ENCODE data around the gene RPL6. TPM values are rescaled to one million over a fixed set of nuclear protein-coding genes. Genes with fewer than 3 reads are reported as not detected.

Gene RPL6
- polyA plus RNA-seq, 4 donors: 2,038 to 2,582 (median 2,360) TPM

- no peak for DNase-seq (ENCODE audit: low read depth in 4 of 4, low spot score in 2 of 4)
These were observed 28.0 kb downstream of the RPL6 start for GRCh38 chr12:112381406-112381882.

DNA sequence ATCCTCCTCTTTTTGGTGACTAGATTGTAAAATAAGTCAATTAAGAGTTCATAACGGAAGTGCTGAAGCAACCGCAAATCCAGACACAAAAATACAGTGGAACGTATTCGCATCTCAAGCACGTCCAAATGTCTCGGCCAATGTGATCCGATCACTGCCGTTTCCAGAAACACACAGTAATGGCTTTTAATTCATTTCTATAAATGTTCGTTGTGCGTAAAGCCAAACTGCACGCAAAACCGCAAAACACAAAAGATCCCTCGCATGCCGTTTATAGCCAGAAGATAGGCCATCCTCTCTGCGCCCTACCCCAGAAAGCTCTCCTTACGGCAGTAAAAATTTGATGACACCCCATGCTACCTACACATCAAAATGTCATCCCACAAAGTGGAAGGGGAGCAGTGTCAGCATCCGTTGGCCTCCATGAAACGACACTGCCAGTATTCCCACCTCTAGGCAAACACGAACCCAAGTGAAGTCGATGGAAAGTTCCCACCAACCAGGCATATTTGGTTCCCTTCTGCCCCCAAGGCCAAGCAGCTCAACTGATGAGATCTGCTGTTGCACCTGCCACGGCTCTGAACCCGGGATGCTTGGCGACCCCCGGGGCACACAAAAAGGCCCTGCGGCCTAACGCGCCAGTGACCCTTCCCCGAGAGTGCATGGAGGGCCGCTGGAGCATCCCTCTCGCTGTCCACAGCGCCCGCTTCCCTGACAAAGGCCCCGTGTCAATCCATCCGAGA is 28.6 kb downstream of the RPL6 start:
- DNase-seq (ENCODE audit: low read depth in 4 of 4, low spot score in 2 of 4): no peak

DNA sequence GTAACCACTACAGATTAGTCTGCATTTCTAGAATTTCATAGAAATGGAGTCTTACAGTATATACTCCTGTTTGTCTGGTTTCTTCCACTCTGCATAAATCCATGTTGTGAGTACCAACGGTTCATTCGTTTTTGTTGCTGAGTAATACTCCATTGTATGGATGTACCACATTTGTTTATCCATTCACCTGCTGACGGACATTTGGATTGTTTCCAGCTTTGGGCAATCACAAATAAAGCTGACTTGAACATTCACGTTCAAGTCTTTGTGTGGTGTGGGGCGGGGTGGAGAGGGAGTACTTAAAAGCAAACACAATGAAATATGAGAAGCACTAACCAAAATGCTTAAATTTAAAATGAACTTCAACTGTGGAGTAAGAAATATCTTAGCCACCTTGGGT is 34.3 kb downstream of the RPL6 start:
- no peak for DNase-seq (ENCODE audit: low read depth in 4 of 4, low spot score in 2 of 4)

DNA sequence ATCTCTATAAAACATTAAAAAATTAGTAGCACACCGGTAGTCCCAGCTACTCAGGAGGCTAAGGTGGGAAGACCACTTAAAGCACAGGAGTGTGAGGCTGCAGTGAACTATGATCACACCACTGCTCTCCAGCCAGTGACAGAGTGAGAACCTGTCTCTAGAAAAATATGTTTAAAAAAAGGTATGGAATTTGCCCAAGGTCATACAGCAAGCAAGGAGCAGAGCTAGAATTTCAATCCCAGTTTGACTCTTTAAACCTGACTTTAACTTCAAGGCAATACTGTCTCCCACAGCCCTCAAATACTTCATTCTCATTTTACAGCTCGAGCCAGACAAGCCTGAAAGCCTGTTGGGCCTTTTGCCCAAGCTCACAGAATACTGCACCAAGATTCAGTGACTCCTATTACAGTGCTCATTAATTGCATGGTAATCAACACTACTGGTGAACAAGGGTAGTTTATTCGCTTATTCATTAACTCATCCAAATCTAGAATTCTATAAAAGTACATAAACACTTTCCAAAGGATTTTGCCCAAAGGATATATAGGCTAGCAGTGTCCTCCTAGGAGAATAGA is 35.2 kb downstream of the RPL6 start:
- DNase-seq (ENCODE audit: low read depth in 4 of 4, low spot score in 2 of 4): no peak

DNA sequence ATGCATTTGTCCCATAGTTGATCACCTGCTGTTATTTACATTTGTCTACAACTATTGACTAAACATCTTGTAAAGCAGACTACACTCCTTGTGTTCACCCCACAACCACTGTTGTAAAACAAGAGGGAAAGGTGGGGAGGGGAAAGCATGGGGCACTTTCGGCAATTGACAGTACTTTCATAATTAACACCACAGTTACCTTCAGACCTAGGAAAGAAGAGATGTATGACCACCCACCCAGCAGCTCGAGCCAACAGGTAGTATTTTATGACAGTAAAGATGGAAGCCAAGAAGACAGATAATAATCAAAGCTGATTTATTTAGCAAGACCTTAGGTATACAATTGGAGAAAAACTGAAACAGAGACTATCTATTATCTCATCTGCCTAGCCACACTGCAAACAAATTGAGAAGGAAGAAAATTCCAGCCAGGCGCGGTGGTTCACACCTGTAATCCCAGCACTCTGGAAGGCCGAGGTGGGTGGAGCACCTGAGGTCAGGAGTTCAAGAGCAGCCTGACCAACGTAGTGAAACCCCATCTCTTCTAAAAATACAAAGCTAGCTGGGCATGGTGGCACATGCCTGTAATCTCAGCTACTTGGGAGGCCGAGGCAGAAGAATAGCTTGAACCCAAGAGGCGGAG is 38.4 kb downstream of the RPL6 start:
- no peak for DNase-seq (ENCODE audit: low read depth in 4 of 4, low spot score in 2 of 4)

GRCh38 chr12:112370199-112370598 is 39.2 kb downstream of the RPL6 start:
- no peak for DNase-seq (ENCODE audit: low read depth in 4 of 4, low spot score in 2 of 4)

GRCh38 chr12:112368856-112369255 is 40.5 kb downstream of the RPL6 start:
- DNase-seq (ENCODE audit: low read depth in 4 of 4, low spot score in 2 of 4): no peak

DNA sequence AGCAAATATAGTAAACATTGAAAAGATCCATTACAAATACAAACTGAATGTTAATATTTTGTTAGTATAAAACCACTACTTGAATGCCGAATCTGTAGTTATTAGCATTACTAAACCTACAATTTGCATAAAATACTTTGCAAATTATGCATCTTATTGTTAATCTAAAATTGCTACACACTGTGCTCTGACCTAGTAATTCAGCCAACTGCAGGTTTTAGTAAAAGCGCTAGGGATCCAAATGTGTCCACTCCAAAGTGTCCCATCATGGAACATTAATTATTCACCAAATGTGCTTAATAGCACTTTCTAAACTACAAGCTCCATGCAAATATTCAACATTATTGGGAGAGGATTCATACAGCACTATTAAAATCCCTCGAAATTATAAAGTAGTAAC is 41.4 kb downstream of the RPL6 start:
- DNase-seq (ENCODE audit: low read depth in 4 of 4, low spot score in 2 of 4): no peak

- DNase-seq (ENCODE audit: low read depth in 4 of 4, low spot score in 2 of 4): no peak
These were observed 47.1 kb downstream of the RPL6 start for GRCh38 chr12:112362310-112362709.

DNA sequence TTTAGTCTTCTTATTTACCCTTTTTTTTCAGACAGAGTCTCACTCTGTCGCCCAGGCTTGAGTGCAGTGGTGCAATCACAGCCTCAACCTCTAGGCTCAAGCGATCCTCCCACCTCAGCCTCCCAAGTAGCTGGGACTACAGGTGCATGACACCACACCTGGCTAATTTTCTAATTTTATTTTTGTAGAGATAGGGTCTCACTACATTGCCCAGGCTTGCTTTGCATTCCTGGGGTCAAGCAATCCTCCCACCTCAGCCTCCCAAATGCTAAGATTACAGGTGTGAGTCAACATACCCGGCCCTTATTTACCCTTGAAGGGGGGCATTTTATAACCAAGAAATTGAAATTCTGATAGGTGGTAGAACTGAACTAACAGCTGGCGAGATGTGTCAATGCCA is 48.1 kb downstream of the RPL6 start:
- no peak for DNase-seq (ENCODE audit: low read depth in 4 of 4, low spot score in 2 of 4)

GRCh38 chr12:112359290-112359689 is 50.1 kb downstream of the RPL6 start:
- DNase-seq (ENCODE audit: low read depth in 4 of 4, low spot score in 2 of 4): no peak

DNA sequence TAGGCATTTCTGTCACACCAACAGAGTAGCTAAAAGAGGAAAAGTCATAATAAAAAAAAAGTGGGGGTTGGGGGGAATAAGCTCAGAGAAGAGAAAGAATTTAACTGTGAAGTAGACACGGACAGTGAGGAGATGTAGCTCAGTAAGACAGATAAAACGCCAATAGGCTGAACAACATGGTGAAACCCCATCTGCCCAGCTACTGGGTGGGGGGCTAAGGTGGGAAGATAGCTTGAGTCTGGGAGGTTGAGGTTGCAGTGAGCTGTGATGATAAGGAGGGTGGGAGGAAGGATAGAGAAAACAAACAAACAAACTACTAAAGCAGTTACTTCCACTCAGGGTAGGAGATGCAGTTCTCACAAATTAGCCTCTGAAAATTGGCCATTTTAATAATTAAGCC is 52.2 kb downstream of the RPL6 start:
- no peak for DNase-seq (ENCODE audit: low read depth in 4 of 4, low spot score in 2 of 4)

Other genes starting within 250 kb of the RPL6 start
- gene HECTD4, start 27.2 kb downstream of the RPL6 start, polyA plus RNA-seq (ENCODE audit: insufficient read length in 4 of 4): 10 to 100 TPM; 35.9 to 68.5 (median 52.6) TPM
- 10 to 100 TPM; 71.7 to 85.5 (median 77.7) TPM for gene PTPN11, start 9.3 kb upstream of the RPL6 start, polyA plus RNA-seq (ENCODE audit: insufficient read length in 4 of 4)

Measured in left renal cortex interstitium (tissue), 4 donors.